NCI-H2171 (cell line): ENCODE measurements around the gene LONP2.
A peak's percentile ranks its signal among the peaks of the same experiment; 100 is the strongest.
"Not testable (repeated sequence)": the region's sequence is repeated elsewhere in the genome, so short reads cannot be mapped to it uniquely, and the experiment has no call there.

ENCODE experiments used
- DNase-seq: peaks from one replicate; lab custom pipeline; 2025; lab: John Stamatoyannopoulos, UW

LONP2 gene

GRCh38 chr16:48370668-48371392, 126.7 kb downstream of the LONP2 start:
- peak; percentile 10 for DNase-seq

DNA sequence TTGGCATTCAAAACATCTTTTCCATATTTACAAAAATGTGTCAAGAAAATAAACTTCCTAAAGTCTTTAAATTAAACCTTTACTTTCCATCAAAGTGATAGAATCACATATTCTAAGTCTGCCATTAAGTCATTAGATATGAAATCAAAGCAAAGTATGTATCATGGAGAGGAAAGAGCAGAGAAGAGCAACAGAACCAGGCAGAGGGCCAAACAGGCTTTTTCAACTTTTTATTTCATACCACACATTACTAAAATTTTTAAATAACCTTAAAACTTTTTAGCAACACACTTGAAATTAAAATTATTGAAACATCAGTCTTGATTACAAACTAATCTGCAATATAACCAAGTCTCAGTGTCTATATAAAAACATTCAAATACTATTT, 127.3 kb downstream of the LONP2 start:
- DNase-seq, result no peak

- DNase-seq, result no peak
Measured at GRCh38 chr16:48372744-48373143, 128.6 kb downstream of the LONP2 start.

GRCh38 chr16:48373258-48374029, 129.3 kb downstream of the LONP2 start:
- no peak for DNase-seq

- no peak for DNase-seq
Measured at GRCh38 chr16:48374255-48374654, 130.2 kb downstream of the LONP2 start.

GRCh38 chr16:48377301-48377700, 133.2 kb downstream of the LONP2 start:
- not testable (repeated sequence) for DNase-seq

- DNase-seq, result no peak
Measured at GRCh38 chr16:48378276-48378675, 134.2 kb downstream of the LONP2 start.

GRCh38 chr16:48378836-48379235, 134.7 kb downstream of the LONP2 start:
- no peak for DNase-seq

DNA sequence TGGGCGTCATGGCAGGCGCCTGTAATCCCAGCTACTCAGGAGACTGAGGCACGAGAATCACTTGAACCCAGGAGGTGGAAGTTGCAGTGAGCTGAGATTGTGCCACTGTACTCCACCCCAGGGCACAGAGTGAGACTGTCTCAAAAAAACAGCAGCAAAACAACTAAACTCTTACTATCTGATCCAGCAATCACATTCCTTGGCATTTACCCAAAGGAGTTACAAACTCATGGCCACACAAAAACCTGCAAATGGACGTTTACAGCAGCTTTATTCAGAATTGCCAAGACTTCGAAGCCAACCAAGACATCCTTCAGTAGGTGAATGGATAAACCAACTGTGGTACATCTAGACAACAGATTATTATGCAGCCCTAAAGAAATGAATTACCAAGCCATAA, 137.1 kb downstream of the LONP2 start:
- DNase-seq, result no peak

DNA sequence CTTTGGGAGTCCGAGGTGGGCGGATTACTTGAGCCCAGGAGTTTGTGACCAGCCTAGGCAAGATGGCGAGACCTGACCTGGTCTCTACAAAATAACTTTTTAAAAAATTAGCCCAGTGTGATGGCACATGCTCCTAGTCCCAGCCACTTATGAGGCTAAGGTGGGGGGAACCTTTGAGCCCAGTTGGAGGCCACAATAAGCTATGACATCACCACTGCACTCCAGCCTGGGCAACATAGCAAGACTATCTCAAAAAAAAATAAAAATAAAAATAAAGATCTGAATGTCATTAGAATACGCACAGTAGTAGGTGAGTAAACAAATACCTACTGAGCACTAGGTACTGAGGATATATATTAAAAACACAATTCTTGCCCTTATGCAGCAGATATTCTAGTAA, 138.0 kb downstream of the LONP2 start:
- no peak for DNase-seq

- DNase-seq, result no peak
Measured at GRCh38 chr16:48383009-48383876, 139.1 kb downstream of the LONP2 start.

GRCh38 chr16:48383877-48384519, 139.9 kb downstream of the LONP2 start:
- no peak for DNase-seq

- peak; percentile 57 for DNase-seq
Measured at GRCh38 chr16:48384520-48385252, 140.6 kb downstream of the LONP2 start.

DNA sequence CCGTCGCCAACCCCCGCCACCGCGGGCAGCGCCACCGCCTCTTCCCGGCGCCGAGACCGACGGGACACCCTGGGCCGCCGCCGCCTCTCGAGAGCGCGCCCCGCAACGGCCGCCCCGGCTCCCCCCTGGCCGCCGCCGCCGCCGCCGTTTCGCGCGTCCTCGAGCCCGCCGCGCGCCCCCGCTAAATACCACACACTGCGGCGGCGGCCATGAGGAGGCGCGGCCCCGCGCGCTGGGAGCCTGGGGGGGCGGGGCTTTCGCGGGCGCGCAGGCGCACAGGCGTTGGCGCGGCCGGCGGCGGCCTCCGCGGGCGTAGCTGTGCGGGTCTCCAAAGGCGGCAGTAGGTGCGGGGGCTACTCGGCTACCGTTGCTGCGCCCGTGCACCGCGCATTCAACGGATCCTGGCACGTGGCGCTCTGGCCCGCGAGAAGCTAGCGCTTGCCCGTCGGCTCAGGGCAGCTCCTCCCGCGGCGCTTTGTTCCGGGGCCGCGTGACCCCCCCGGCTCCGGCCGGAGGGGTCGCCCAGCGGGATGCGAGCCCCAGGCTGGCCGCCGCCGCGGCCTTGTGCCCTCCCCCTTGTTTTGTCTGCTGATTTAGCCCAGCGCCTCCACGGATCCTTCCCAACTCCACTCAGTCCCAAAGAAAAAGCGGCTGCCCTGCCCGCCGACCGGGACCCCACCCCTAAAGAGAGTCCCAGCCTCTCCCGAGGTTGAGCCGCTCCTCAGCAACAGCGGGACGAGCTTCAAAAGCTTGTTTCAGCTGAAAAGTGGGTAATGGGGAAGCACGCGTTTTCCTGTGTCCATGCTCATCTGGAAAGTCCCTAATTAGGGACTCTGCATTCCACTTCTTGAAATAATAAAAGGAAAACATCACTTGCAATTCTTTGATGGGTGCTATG, 141.4 kb downstream of the LONP2 start, which contains the start of gene SIAH1:
TSS of gene SIAH1 (minus strand) at position 161 of the 898 bp plus-strand sequence. CDS start 22,985 bp downstream, outside the sequence.
- peak; percentile 84 for DNase-seq

DNA sequence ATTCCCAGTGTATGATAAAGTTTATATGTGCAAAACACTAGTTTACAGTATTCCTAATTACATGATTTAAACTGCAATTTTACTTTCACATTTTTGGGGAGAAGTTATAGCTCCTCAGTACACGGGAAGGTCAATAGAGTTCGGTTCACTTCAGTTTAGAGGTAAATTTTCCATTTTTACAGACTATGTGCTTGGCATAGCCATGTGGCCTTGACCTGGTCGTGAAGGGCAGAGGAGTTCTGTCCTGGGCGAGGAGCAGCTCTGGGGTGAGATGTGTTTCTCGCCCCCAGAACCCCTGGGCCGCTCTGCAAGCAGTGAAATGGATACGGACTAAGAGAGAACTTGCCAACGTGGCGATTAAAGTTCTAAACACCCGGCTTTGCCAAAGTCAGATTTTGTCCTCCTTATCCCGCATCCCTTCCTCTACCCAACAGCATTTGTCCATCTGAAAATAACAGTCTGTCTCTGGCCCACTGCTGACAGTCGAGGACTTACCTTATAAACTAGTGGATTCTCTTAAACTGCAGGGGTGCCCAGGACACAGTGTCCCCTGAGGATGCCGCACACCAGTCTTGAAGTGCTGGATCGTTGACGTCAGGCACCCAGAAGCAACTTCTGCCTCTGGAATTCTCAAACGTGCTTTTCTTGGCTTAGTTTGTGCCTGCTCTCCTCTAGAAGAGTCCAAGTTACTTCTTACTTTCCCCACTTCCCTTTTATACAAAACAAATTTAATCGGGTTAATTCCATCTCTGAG, 142.6 kb downstream of the LONP2 start:
- DNase-seq, result no peak

GRCh38 chr16:48392407-48392806, 148.3 kb downstream of the LONP2 start:
- DNase-seq, result no peak

GRCh38 chr16:48393485-48394354, 149.6 kb downstream of the LONP2 start:
- no peak for DNase-seq

DNA sequence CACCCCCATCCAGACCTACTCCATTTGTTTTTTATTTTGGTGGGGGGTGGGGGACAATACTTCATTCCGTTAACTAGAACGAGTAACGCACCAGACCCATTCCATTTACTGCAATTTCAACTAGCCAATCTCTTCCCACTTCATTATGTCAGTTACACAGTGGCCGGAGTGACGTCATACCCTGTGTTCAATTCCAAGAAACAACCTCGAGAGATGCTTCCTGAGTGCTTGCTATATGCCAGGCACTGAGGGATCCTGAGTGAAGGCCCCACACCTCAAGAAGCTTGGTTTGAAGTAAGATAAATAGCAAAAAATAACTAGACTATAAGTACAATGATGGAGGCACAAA, 150.2 kb downstream of the LONP2 start:
- DNase-seq, result no peak
